ENCODE results near the gene SRGAP3. TPM values are rescaled to one million over a fixed set of nuclear protein-coding genes. Genes with fewer than 3 reads are reported as not detected.

Gene SRGAP3
- total and polyA plus RNA-seq, 7 experiments from 2014 or later, result 1.4 to 6.0 (median 4.6) TPM

DNA sequence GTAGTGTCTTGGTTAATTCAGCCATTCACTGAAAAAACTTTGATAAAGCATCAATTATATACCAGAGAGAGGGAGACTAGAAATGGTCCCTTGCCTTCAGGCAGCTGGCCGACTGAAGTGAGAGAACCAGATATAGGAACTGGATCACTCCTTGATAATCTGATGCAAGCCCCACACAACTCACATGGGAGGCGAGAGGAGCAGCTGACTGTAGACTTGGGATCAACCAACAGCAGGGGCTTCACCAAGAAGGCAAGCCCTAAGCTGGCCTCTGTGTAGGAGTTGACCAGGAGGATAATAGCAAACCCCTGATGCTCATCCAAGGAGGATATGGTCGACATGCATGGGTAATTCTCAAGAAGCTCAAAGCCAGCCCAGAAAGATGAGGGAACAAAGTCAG lies 133.1 kb downstream of the SRGAP3 start:
- ATAC-seq (no peak), DNase-seq (no peak)
- POLR2A ChIA-PET, result no interaction called here
- H3K9me3 ChIP-seq (ENCODE audit: control insufficient read depth in 2 of 3, low read length in 3 of 3), result no peaks in the 10 kb centered on the region
- Mint-ChIP-seq H3K27ac (no peak overlapping the region), H3K4me3 (no peak overlapping the region), H3K4me1 (peaks cover 0 to 5% (median 0%) of the 10 kb centered on the region in 7 donors), H3K9me3 (peaks cover 0 to 1% (median 0%) of the 10 kb centered on the region in 11 donors), H3K27me3 (peaks cover 0 to 13% (median 0%) of the 10 kb centered on the region in 5 donors), H3K36me3 (peaks cover 0 to 7% (median 4%) of the 10 kb centered on the region in 5 donors)
- intact Hi-C loops (cut with micrococcal nuclease), result no loop called here
- no peaks in the 10 kb centered on the region for H3K27me3 ChIP-seq (ENCODE audit: control insufficient read depth in 2 of 2, insufficient read depth in 2 of 2, low read length in 2 of 2)
- H3K27ac ChIP-seq (ENCODE audit: low read depth, low read length), result no peak overlapping the region
- H3K4me3 ChIP-seq (ENCODE audit: low read length), result no peak overlapping the region
- CTCF ChIA-PET, result no interaction called here
- no peaks in the 10 kb centered on the region for H3K4me1 ChIP-seq (ENCODE audit: control insufficient read depth in 2 of 2, insufficient read depth in 2 of 2, low read length in 2 of 2)
- no peaks in the 10 kb centered on the region for H3K36me3 ChIP-seq (ENCODE audit: control insufficient read depth in 2 of 3, insufficient read depth in 3 of 3, low read length in 3 of 3)

DNA sequence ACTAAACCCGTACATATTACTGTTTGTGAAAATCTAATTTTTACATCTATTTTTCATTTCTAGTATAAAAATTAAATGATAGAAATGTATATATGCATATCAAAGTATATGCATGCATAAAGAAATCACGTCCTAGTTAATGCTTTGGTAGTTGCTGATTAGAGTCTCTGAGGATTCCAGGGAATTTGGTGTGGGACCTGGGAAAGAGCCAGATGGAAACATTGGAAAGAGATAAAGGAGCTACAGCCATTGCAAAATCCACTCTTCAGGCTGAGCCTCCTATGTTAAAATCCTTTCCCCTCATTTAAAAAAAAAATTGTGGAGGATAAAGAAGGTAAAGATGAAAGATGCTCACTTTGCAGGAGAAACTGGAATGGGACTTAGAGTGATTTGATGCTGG lies 134.1 kb downstream of the SRGAP3 start:
- ChIA-PET POLR2A (no interaction called here), CTCF (no interaction called here)
- Mint-ChIP-seq H3K4me1 (peaks cover 0 to 5% (median 0%) of the 10 kb centered on the region in 7 donors), H3K36me3 (peaks cover 0 to 8% (median 5%) of the 10 kb centered on the region in 5 donors), H3K27me3 (peaks cover 0 to 13% (median 0%) of the 10 kb centered on the region in 5 donors), H3K9me3 (peaks cover 0 to 3% (median 0%) of the 10 kb centered on the region in 11 donors), H3K27ac (no peak overlapping the region), H3K4me3 (no peak overlapping the region)
- Histone ChIP-seq H3K9me3 (ENCODE audit: control insufficient read depth in 2 of 3, low read length in 3 of 3) (no peaks in the 10 kb centered on the region), H3K27me3 (ENCODE audit: control insufficient read depth in 2 of 2, insufficient read depth in 2 of 2, low read length in 2 of 2) (no peaks in the 10 kb centered on the region), H3K4me3 (ENCODE audit: low read length) (no peak overlapping the region), H3K36me3 (ENCODE audit: control insufficient read depth in 2 of 3, insufficient read depth in 3 of 3, low read length in 3 of 3) (no peaks in the 10 kb centered on the region), H3K27ac (ENCODE audit: low read depth, low read length) (no peak overlapping the region), H3K4me1 (ENCODE audit: control insufficient read depth in 2 of 2, insufficient read depth in 2 of 2, low read length in 2 of 2) (no peaks in the 10 kb centered on the region)
- intact Hi-C loops (cut with micrococcal nuclease), result no loop called here
- DNase-seq, result no peak
- no peak for ATAC-seq

DNA sequence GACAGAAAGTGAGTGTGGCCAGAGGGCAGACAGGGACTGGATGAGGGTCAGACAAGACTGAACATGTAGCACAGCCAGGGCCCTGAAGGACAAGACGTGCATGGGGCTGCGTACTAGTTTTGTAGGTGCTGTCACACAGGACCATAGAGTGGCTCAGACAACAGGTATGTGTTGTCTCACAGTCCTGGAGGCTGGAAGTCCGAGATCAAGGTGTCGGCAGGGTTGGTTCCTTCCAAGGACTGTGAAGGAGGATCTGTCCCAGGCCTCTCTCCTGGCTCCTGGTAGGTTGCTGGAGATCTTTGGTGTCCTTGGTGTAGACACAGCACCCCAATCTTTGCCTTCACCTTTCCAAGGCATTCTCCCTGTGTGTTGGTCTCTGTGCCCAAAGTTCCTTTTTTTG lies 136.4 kb downstream of the SRGAP3 start:
- H3K27ac ChIP-seq (ENCODE audit: low read depth, low read length), result no peak overlapping the region
- ChIA-PET POLR2A (no interaction called here), CTCF (no interaction called here)
- DNase-seq (no peak), ATAC-seq (no peak)
- intact Hi-C loops (cut with micrococcal nuclease), result no loop called here
- no peak overlapping the region for H3K27ac Mint-ChIP-seq
- no peaks in the 10 kb centered on the region for H3K4me1 ChIP-seq (ENCODE audit: control insufficient read depth in 2 of 2, insufficient read depth in 2 of 2, low read length in 2 of 2)
- H3K4me1 Mint-ChIP-seq, result no peaks in the 10 kb centered on the region
- no peak overlapping the region for H3K4me3 Mint-ChIP-seq
- no peaks in the 10 kb centered on the region for H3K9me3 ChIP-seq (ENCODE audit: control insufficient read depth in 2 of 3, low read length in 3 of 3)
- H3K27me3 ChIP-seq (ENCODE audit: control insufficient read depth in 2 of 2, insufficient read depth in 2 of 2, low read length in 2 of 2), result no peaks in the 10 kb centered on the region
- no peak overlapping the region for H3K4me3 ChIP-seq (ENCODE audit: low read length)
- H3K27me3 Mint-ChIP-seq, result peaks cover 0 to 13% (median 0%) of the 10 kb centered on the region in 5 donors
- peaks cover 0 to 8% (median 5%) of the 10 kb centered on the region in 5 donors for H3K36me3 Mint-ChIP-seq
- H3K36me3 ChIP-seq (ENCODE audit: control insufficient read depth in 2 of 3, insufficient read depth in 3 of 3, low read length in 3 of 3), result no peaks in the 10 kb centered on the region
- peaks cover 0 to 3% (median 0%) of the 10 kb centered on the region in 11 donors for H3K9me3 Mint-ChIP-seq

DNA sequence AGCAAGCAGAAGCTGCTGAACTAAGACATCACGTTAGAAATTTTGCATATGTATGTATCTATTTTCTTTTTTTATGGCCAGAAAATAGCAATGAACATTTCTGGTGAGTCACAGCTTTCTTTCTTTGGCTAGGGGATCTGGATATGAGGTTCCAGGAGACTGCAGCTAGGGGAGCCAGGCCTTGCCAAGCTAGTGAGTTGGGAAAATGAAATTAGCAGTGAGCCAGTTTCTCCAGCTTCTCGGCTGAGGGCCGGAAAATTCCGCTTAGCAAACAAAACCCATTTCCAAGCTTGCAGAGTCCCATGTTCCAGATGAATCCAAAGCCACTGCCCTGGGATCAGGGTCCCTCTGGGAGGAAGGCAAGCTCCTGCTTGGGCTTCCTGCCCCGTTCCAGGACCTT lies 137.6 kb downstream of the SRGAP3 start:
- ChIA-PET POLR2A (no interaction called here), CTCF (no interaction called here)
- no peaks in the 10 kb centered on the region for H3K27me3 ChIP-seq (ENCODE audit: control insufficient read depth in 2 of 2, insufficient read depth in 2 of 2, low read length in 2 of 2)
- H3K36me3 Mint-ChIP-seq, result peaks cover 0 to 8% (median 5%) of the 10 kb centered on the region in 5 donors
- H3K27me3 Mint-ChIP-seq, result peaks cover 0 to 13% (median 0%) of the 10 kb centered on the region in 5 donors
- no peak overlapping the region for H3K27ac Mint-ChIP-seq
- no peaks in the 10 kb centered on the region for H3K36me3 ChIP-seq (ENCODE audit: control insufficient read depth in 2 of 3, insufficient read depth in 3 of 3, low read length in 3 of 3)
- no peak overlapping the region for H3K4me3 Mint-ChIP-seq
- H3K4me3 ChIP-seq (ENCODE audit: low read length), result no peak overlapping the region
- no peaks in the 10 kb centered on the region for H3K4me1 Mint-ChIP-seq
- DNase-seq (no peak), ATAC-seq (no peak)
- H3K9me3 ChIP-seq (ENCODE audit: control insufficient read depth in 2 of 3, low read length in 3 of 3), result no peaks in the 10 kb centered on the region
- H3K9me3 Mint-ChIP-seq, result peaks cover 0 to 8% (median 0%) of the 10 kb centered on the region in 11 donors
- H3K27ac ChIP-seq (ENCODE audit: low read depth, low read length), result no peak overlapping the region
- H3K4me1 ChIP-seq (ENCODE audit: control insufficient read depth in 2 of 2, insufficient read depth in 2 of 2, low read length in 2 of 2), result no peaks in the 10 kb centered on the region
- intact Hi-C loops (cut with micrococcal nuclease), result no loop called here

DNA sequence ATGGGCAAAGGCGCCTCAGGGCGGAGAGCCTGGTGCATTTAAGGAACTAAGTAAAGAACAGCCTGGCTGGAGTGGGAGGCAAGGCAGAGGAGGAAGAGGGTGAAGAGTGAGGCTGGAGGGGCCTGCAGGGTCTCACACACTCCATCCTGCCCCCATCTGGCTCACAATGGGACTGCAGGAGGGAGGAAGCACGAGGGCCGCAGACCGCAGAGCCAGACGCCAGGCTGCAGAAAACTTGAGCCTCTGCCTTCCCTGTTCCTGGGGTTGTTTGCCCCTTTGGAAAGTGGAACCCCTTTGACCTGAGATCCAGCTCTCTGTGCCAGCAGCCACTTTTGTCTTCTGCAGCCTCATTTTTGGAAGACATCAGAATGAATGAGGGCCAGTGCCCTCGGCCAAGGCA lies 138.0 kb downstream of the SRGAP3 start:
- DNase-seq, result no peak
- H3K36me3 Mint-ChIP-seq, result peaks cover 0 to 8% (median 5%) of the 10 kb centered on the region in 5 donors
- no peaks in the 10 kb centered on the region for H3K4me1 ChIP-seq (ENCODE audit: control insufficient read depth in 2 of 2, insufficient read depth in 2 of 2, low read length in 2 of 2)
- H3K9me3 Mint-ChIP-seq, result peaks cover 0 to 8% (median 0%) of the 10 kb centered on the region in 11 donors
- no peak for ATAC-seq
- no peaks in the 10 kb centered on the region for H3K36me3 ChIP-seq (ENCODE audit: control insufficient read depth in 2 of 3, insufficient read depth in 3 of 3, low read length in 3 of 3)
- no peaks in the 10 kb centered on the region for H3K4me1 Mint-ChIP-seq
- intact Hi-C loops (cut with micrococcal nuclease), result no loop called here
- CTCF ChIA-PET, result no interaction called here
- POLR2A ChIA-PET, result no interaction called here
- H3K4me3 Mint-ChIP-seq, result no peak overlapping the region
- H3K4me3 ChIP-seq (ENCODE audit: low read length), result no peak overlapping the region
- H3K27ac Mint-ChIP-seq, result no peak overlapping the region
- H3K9me3 ChIP-seq (ENCODE audit: control insufficient read depth in 2 of 3, low read length in 3 of 3), result no peaks in the 10 kb centered on the region
- peaks cover 0 to 10% (median 0%) of the 10 kb centered on the region in 5 donors for H3K27me3 Mint-ChIP-seq
- no peak overlapping the region for H3K27ac ChIP-seq (ENCODE audit: low read depth, low read length)
- no peaks in the 10 kb centered on the region for H3K27me3 ChIP-seq (ENCODE audit: control insufficient read depth in 2 of 2, insufficient read depth in 2 of 2, low read length in 2 of 2)

DNA sequence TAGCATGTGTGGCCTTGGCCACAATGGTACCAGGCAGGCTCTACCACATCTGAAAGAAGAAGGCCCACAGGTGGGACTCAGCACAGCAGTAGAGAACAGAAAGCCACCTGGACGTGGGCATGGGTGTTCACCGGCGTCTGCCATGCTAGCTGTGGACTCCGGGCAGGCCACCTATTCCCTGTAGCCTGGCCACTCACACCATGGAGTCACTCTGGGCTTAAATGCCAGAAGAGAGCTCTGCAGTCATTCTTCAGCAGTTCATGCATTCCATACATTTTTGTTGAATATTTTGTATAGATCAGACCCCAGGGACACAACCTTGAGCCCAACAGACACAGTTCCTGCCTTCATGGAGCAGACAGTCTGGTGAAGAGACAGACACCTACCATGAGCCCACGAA lies 138.6 kb downstream of the SRGAP3 start:
- DNase-seq, result no peak
- Histone ChIP-seq H3K36me3 (ENCODE audit: control insufficient read depth in 2 of 3, insufficient read depth in 3 of 3, low read length in 3 of 3) (no peaks in the 10 kb centered on the region), H3K27ac (ENCODE audit: low read depth, low read length) (no peak overlapping the region), H3K27me3 (ENCODE audit: control insufficient read depth in 2 of 2, insufficient read depth in 2 of 2, low read length in 2 of 2) (no peaks in the 10 kb centered on the region), H3K4me1 (ENCODE audit: control insufficient read depth in 2 of 2, insufficient read depth in 2 of 2, low read length in 2 of 2) (no peaks in the 10 kb centered on the region), H3K9me3 (ENCODE audit: control insufficient read depth in 2 of 3, low read length in 3 of 3) (no peaks in the 10 kb centered on the region), H3K4me3 (ENCODE audit: low read length) (no peak overlapping the region)
- Mint-ChIP-seq H3K4me1 (no peaks in the 10 kb centered on the region), H3K9me3 (peaks cover 0 to 8% (median 0%) of the 10 kb centered on the region in 11 donors), H3K36me3 (peaks cover 0 to 8% (median 5%) of the 10 kb centered on the region in 5 donors), H3K27ac (no peak overlapping the region), H3K4me3 (no peak overlapping the region), H3K27me3 (peaks cover 0 to 4% (median 0%) of the 10 kb centered on the region in 5 donors)
- POLR2A ChIA-PET, result no interaction called here
- no peak for ATAC-seq
- intact Hi-C loops (cut with micrococcal nuclease), result no loop called here
- CTCF ChIA-PET, result no interaction called here

DNA sequence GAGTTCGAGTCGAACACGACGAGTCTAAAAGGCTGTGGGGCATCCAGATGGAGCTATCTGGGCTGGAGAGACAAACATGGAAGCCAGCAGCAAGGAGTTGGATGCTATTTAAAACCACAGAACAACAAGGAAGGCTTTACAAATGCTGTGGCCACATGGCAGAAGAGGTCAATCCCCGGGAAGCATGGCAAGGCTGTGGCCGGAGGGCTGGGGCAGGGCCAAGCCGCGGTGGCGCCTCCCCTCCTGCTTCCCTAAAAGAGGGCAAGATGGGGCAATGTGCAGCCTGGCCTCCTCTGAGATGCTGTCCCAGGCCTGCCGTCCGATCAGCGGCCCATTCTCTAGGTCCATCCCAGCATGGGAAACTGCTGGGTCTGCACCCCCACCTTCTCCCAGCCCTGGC lies 139.1 kb downstream of the SRGAP3 start:
- H3K27ac ChIP-seq (ENCODE audit: low read depth, low read length), result no peak overlapping the region
- H3K9me3 ChIP-seq (ENCODE audit: control insufficient read depth in 2 of 3, low read length in 3 of 3), result no peaks in the 10 kb centered on the region
- H3K27ac Mint-ChIP-seq, result no peak overlapping the region
- no peaks in the 10 kb centered on the region for H3K4me1 Mint-ChIP-seq
- H3K27me3 Mint-ChIP-seq, result peaks cover 0 to under 1% (median 0%) of the 10 kb centered on the region in 5 donors
- H3K4me3 Mint-ChIP-seq, result no peak overlapping the region
- peaks cover 0 to 8% (median 0%) of the 10 kb centered on the region in 11 donors for H3K9me3 Mint-ChIP-seq
- H3K4me1 ChIP-seq (ENCODE audit: control insufficient read depth in 2 of 2, insufficient read depth in 2 of 2, low read length in 2 of 2), result no peaks in the 10 kb centered on the region
- no peak for DNase-seq
- no peaks in the 10 kb centered on the region for H3K27me3 ChIP-seq (ENCODE audit: control insufficient read depth in 2 of 2, insufficient read depth in 2 of 2, low read length in 2 of 2)
- H3K36me3 ChIP-seq (ENCODE audit: control insufficient read depth in 2 of 3, insufficient read depth in 3 of 3, low read length in 3 of 3), result no peaks in the 10 kb centered on the region
- ChIA-PET POLR2A (no interaction called here), CTCF (no interaction called here)
- H3K36me3 Mint-ChIP-seq, result peaks cover 0 to 8% (median 5%) of the 10 kb centered on the region in 5 donors
- no peak overlapping the region for H3K4me3 ChIP-seq (ENCODE audit: low read length)
- no peak for ATAC-seq
- intact Hi-C loops (cut with micrococcal nuclease), result no loop called here
